Ovary (tissue), 9 donors: Measurements from ENCODE around the gene TACC2. TPM values are rescaled to one million over a fixed set of nuclear protein-coding genes. Genes with fewer than 3 reads are reported as not detected.

Source experiments
- DNase-seq, 5 donors: peaks; one replicate each; pipeline ENCODE4 v3.0.0-alpha.2; 2019 to 2020
- H3K27ac ChIP-seq, 2 donors: fragments of 200-600 bp; one replicate each; pipeline versions ENCODE4 v1.5.1 to v1.8.0; 2019 to 2022
- H3K27me3 ChIP-seq: fragments of 200-600 bp; one replicate; pipeline ENCODE4 v1.8.0; 2022
- H3K36me3 ChIP-seq: fragments of 200-600 bp; sonication (generic); one replicate; pipeline ENCODE4 v1.5.1; 2019
- H3K4me1 ChIP-seq: one replicate; pipeline ENCODE4 v1.8.1; 2013; ENCODE audit warnings: mild to moderate bottlenecking, moderate library complexity; ENCODE audit not compliant: insufficient read depth
- H3K4me3 ChIP-seq: fragments of 200-600 bp; sonication (generic); one replicate; pipeline ENCODE4 v1.5.1; 2017
- H3K9me3 ChIP-seq, 2 donors: fragments of 200-600 bp in 1 of 2; sonication (generic) in 1 of 2; one replicate each; pipeline versions ENCODE4 v1.5.1 to v1.8.1; 2013 to 2019; ENCODE audit warnings: mild to moderate bottlenecking in 1 of 2, moderate library complexity in 1 of 2
- EP300 ChIP-seq: sonication (generic); formaldehyde crosslinking; IDR thresholded peaks from one replicate; pipeline ENCODE4 v1.6.1; 2017; ENCODE audit warnings: antibody characterized with exemption
- POLR2A ChIP-seq: fragments of 450-650 bp; IDR thresholded peaks from one replicate; pipeline ENCODE4 v1.6.1; 2017; ENCODE audit warnings: antibody characterized with exemption, mild to moderate bottlenecking, moderate library complexity
- WGBS, 3 donors: extraction: QIAGEN DNeasy Blood & Tissue Kit in 1 of 3; methylation state at CpG; one replicate each; pipeline versions ENCODE4 v1.1.5 to v1.1.7; 2013 to 2017; 5-methylcytosine and 5-hydroxymethylcytosine counted together
- intact Hi-C, 4 donors: fragments of 100-400 bp; cut with DNase I; formaldehyde crosslinking; loops; one replicate each; pipeline versions ENCODE4 v1.11.0 to v1.15.1; 2022 to 2023
- polyA plus RNA-seq, 2 donors: library from polyadenylated mRNA; stranded (reverse); fragments of 200-250 nt in 1 of 2; fragments of 350-450 nt in 1 of 2; fragmentation: Illumina TruSeq in 1 of 2; extraction: RNeasy Lipid Tissue Mini Kit (QIAGEN cat#74804) in 1 of 2; gene quantifications; one replicate each; pipeline ENCODE4 v1.2.3, GENCODE V29; 2013 to 2014
- total RNA-seq, 7 donors: library from RNA; depleted of rRNA in 2 of 7; stranded (reverse); fragments of >200 nt in 2 of 7; fragmentation: NEBNext Ultra II Directional in 3 of 7; extraction: Animal tissue kit (Norgen Biotek cat#: 25700) in 3 of 7; gene quantifications; one replicate each; pipeline versions ENCODE4 v1.1.0 to v1.2.4, GENCODE V29; 2016 to 2023
- TF ChIP-seq, protein P1 (sequence below), 3 donors: fragments of 450-650 bp in 2 of 3; fragments of 200-600 bp in 1 of 3; IDR thresholded peaks; one replicate each; pipeline versions ENCODE4 v1.5.1 to v1.8.0; 2016 to 2022; ENCODE audit warnings: antibody characterized with exemption in 3 of 3, mild to moderate bottlenecking in 1 of 3
- donor health status: DM: no; HTN: no; CAD: no; lungs with moderate emphysema.
- donor health status: DM: no; HTN: no; CAD: no.
- donor health status: Bipolar disorder and iron deficiency.
- donor health status: DM: yes; HTN: yes; CAD: no.
- donor health status: DM: no; HTN: no; CAD: no.
- donor health status: DM: yes; HTN: yes; CAD: no.

The TACC2 gene
- total and polyA plus RNA-seq, 9 donors = 6.1 to 66.4 (median 14.2) TPM

DNA sequence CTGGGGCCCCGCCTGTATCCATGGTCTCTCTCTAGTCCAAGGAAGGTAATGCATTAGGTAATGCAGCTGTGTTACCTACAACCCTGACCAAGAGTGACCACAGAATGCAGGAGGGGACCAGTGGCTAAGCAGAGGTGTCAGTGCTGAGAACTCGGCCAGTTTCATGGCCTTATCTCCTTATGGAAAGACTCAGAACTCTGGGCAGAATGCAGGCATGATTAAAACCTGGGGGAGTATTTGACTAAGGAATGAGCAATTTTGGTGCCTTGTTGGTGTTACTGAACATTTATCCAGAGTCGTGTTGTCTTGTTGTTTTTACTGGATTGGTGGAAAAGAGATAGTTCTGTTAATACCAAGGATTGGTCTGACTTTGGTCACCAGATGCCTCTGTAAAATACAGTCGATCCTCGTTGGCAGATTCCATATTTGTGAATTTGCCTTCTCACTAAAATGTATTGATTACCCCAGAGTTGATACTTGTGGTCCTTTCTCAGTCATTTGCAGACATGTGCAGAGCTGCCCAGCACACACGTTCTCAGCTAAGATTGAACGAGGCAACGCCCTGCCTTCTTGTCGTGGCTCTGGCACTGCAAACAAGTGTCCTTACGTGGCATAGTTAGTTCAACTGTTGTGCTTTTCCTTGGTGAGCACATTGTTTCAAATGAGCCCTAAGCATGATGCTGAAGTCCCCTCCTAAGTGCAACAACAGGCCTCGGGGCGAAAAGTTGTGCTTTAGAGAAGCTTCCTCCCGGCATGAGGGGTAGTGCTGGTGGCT is 146.5 kb downstream of the TACC2 start:
- 82 to 84% (median 82%) methylated on average over 13 of the region's 13 CpGs for WGBS, 3 donors
- Histone ChIP-seq H3K27ac (no peak overlapping the region), H3K36me3 (no peaks in the 10 kb centered on the region), H3K4me1 (peaks cover 9% of the 10 kb centered on the region), H3K4me3 (no peak overlapping the region), H3K9me3 (no peaks in the 10 kb centered on the region), H3K27me3 (no peaks in the 10 kb centered on the region)
- TF ChIP-seq EP300 = no peak
- TF ChIP-seq POLR2A = no peak
- TF ChIP-seq, protein P1, sequence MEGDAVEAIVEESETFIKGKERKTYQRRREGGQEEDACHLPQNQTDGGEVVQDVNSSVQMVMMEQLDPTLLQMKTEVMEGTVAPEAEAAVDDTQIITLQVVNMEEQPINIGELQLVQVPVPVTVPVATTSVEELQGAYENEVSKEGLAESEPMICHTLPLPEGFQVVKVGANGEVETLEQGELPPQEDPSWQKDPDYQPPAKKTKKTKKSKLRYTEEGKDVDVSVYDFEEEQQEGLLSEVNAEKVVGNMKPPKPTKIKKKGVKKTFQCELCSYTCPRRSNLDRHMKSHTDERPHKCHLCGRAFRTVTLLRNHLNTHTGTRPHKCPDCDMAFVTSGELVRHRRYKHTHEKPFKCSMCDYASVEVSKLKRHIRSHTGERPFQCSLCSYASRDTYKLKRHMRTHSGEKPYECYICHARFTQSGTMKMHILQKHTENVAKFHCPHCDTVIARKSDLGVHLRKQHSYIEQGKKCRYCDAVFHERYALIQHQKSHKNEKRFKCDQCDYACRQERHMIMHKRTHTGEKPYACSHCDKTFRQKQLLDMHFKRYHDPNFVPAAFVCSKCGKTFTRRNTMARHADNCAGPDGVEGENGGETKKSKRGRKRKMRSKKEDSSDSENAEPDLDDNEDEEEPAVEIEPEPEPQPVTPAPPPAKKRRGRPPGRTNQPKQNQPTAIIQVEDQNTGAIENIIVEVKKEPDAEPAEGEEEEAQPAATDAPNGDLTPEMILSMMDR (IDR thresholded peaks at IDR 0.05) = no peak
- no peak for DNase-seq
- intact Hi-C loops = no loop called here

DNA sequence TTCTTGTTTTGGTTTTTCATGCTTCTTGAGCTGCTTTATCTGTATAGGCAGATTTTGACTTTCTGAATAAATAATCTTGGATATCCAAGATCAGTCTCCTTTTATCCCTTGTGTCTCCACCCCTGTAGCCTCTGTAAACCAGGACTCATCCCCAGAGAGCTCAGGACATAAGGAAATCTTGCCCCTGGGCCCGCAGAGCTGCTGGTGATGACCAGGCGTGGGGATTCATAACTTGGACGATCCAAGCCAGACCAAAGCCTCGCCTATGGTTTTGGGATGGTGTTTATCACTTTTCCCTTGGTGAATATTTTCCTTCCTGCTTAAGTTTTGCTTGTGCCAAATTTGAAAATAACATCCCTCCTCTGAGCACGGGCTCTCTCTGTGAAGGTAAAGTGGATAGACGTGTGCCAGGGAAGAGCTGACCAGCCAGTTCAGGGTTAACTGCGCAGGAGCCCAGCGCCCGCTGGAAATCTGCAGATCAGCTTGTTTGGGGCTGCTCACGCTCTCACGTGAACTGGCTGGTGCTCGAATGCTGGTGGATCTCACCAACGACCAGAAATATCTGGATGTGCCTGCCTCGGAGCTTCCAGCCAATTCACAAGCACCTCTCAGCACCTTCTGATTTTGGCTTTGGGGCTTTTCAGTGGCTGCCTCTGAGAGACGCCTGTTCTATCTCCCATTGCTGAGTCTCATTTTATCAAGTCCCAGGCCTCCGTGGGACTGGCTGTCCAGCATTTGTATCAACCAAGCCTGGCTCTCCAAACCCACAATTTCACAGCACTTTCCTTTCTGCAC is 150.1 kb downstream of the TACC2 start:
- intact Hi-C loops = no loop called here
- H3K4me1 ChIP-seq = peaks cover 23% of the 10 kb centered on the region
- peak overlapping the region; percentile 16 to 50 for H3K27ac ChIP-seq
- no peaks in the 10 kb centered on the region for H3K9me3 ChIP-seq
- no peaks in the 10 kb centered on the region for H3K27me3 ChIP-seq
- TF ChIP-seq POLR2A (no peak), EP300 (no peak)
- TF ChIP-seq, protein P1 (IDR thresholded peaks at IDR 0.05) = no peak
- no peaks in the 10 kb centered on the region for H3K36me3 ChIP-seq
- WGBS, 3 donors = 14 to 23% (median 21%) methylated on average over 16 of the region's 16 CpGs
- no peak overlapping the region for H3K4me3 ChIP-seq
- DNase-seq = no peak

DNA sequence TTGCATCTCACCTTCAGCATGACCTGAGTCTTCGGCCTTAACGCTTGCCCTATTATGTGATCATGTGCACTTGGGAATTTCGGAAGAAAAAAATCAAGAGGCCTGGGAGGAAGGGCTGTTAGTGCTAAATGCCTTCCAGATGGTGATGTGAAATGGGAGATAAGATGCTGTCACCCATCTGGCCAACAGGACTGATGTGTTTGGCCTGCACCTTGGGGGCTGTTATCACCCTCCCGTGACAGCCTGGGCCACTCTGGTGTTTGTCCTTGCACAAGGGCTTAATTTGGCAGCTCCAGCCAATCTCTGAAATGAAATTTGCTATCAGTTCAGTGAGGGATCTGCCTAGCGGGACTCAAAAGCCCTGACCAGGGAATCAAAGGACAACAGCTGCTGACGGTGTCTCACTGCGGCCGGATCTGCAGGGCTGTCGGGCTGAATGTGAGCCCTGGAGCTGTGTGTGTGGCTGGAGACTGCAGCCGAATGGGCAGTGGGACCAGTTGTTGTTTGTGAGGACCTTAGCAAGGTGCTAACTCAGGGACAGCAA is 150.7 kb downstream of the TACC2 start:
- Histone ChIP-seq H3K9me3 (no peaks in the 10 kb centered on the region), H3K4me3 (no peak overlapping the region), H3K36me3 (no peaks in the 10 kb centered on the region), H3K27me3 (no peaks in the 10 kb centered on the region), H3K4me1 (peaks cover 23% of the 10 kb centered on the region), H3K27ac (peak overlapping the region; percentile 16 to 50)
- intact Hi-C loops = no loop called here
- DNase-seq = no peak
- WGBS, 3 donors = 54 to 59% (median 57%) methylated on average over 10 of the region's 10 CpGs
- no peak for TF ChIP-seq POLR2A
- no peak for TF ChIP-seq EP300
- TF ChIP-seq, protein P1 (IDR thresholded peaks at IDR 0.05) = no peak

DNA sequence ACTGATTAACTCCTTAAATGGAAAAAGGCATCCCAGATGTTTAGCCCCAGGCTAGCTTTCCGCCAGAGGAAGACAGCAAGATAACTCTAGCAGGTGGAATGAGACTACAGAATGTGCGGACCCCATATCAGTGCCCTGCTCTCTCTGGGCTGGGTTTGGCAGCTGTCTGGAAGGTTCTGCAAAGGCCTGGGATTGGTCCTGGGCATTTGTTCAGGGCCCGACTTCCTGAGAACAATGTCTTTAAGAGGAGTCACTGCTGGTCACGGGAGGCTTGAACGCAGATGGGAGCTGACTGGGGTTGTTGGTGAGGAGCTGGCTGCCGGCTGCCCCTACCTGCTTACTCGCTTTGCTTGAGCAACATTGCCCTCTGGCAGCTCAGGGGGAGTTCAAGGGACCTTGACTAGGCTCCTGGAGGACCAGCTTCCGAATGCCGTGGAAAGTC is 151.5 kb downstream of the TACC2 start:
- no peak for TF ChIP-seq EP300
- TF ChIP-seq POLR2A = no peak
- TF ChIP-seq, protein P1 (IDR thresholded peaks at IDR 0.05) = no peak
- no peaks in the 10 kb centered on the region for H3K9me3 ChIP-seq
- no peak for DNase-seq
- no peak overlapping the region for H3K4me3 ChIP-seq
- no peaks in the 10 kb centered on the region for H3K27me3 ChIP-seq
- no peaks in the 10 kb centered on the region for H3K36me3 ChIP-seq
- H3K27ac ChIP-seq = peak overlapping the region; percentile 37 to 70
- peaks cover 23% of the 10 kb centered on the region for H3K4me1 ChIP-seq
- 75 to 86% (median 83%) methylated on average over 9 of the region's 9 CpGs for WGBS, 3 donors
- intact Hi-C loops = no loop called here
